HCT116 (cell line): Measurements from ENCODE around the gene GHDC.

Source experiments
- CBX3 ChIP-seq: IDR thresholded peaks from 2 replicates; pipeline ENCODE4 v1.6.1; 2012; ENCODE audit warnings: low read depth
- CEBPB ChIP-seq: IDR thresholded peaks from 2 replicates; pipeline ENCODE4 v1.6.1; 2012; ENCODE audit warnings: low read depth
- EZH2 ChIP-seq: fragments of 200-600 bp; sonication (generic); IDR thresholded peaks from 2 replicates; pipeline ENCODE4 v1.6.1; 2017; ENCODE audit warnings: antibody characterized with exemption, mixed run types
- EZH2phosphoT487 ChIP-seq: fragments of 200-600 bp; IDR thresholded peaks from 2 replicates; pipeline ENCODE4 v1.6.1; 2018; ENCODE audit warnings: antibody characterized with exemption, borderline replicate concordance
- MAX ChIP-seq: IDR thresholded peaks from 2 replicates; pipeline ENCODE4 v1.6.1; 2012
- POLR2A ChIP-seq: IDR thresholded peaks from 2 replicates; pipeline ENCODE4 v1.7.0; 2011; ENCODE audit warnings: borderline replicate concordance; ENCODE audit not compliant: insufficient read depth, insufficient read length; ENCODE audit errors: extremely low read depth
- POLR2AphosphoS5 ChIP-seq: IDR thresholded peaks from 2 replicates; pipeline ENCODE4 v1.6.1; 2011; ENCODE audit warnings: mild to moderate bottlenecking, low read depth, low read length, moderate library complexity
- RAD21 ChIP-seq: IDR thresholded peaks from 2 replicates; pipeline ENCODE4 v1.6.1; 2012; ENCODE audit warnings: low read depth, mild to moderate bottlenecking
- REST ChIP-seq: IDR thresholded peaks from 2 replicates; pipeline ENCODE4 v1.6.1; 2012; ENCODE audit warnings: low read depth
- TCF7L2 ChIP-seq: IDR thresholded peaks from 2 replicates; pipeline ENCODE4 v1.7.0; 2011; ENCODE audit warnings: borderline replicate concordance, inconsistent platforms; ENCODE audit not compliant: insufficient read depth, insufficient read length; ENCODE audit errors: extremely low read depth
- YY1 ChIP-seq: IDR thresholded peaks from 2 replicates; pipeline ENCODE4 v1.6.1; 2011; ENCODE audit warnings: low read length, low read depth, moderate library complexity, mild to moderate bottlenecking; ENCODE audit not compliant: insufficient replicate concordance; ENCODE audit errors: extremely low read depth
- TF ChIP-seq, protein P1 (sequence below), 3 experiments: fragments of 200-600 bp in 1 of 3; sonication (generic) in 1 of 3; IDR thresholded peaks in 2 of 3; conservative IDR thresholded peaks in 1 of 3; 2 replicates each; pipeline ENCODE4 v1.5.1; 2012 to 2017; ENCODE audit warnings: low read depth in 2 of 3, low read length in 2 of 3, antibody characterized with exemption in 1 of 3, borderline replicate concordance in 1 of 3, control low read depth in 1 of 3, mild to moderate bottlenecking in 1 of 3, mixed read lengths in 1 of 3, mixed run types in 1 of 3, moderate library complexity in 1 of 3; ENCODE audit not compliant: insufficient read depth in 1 of 3

GRCh38 chr17:42210046-42210445, 15.8 kb upstream of the GHDC start:
- TF ChIP-seq, protein P1, sequence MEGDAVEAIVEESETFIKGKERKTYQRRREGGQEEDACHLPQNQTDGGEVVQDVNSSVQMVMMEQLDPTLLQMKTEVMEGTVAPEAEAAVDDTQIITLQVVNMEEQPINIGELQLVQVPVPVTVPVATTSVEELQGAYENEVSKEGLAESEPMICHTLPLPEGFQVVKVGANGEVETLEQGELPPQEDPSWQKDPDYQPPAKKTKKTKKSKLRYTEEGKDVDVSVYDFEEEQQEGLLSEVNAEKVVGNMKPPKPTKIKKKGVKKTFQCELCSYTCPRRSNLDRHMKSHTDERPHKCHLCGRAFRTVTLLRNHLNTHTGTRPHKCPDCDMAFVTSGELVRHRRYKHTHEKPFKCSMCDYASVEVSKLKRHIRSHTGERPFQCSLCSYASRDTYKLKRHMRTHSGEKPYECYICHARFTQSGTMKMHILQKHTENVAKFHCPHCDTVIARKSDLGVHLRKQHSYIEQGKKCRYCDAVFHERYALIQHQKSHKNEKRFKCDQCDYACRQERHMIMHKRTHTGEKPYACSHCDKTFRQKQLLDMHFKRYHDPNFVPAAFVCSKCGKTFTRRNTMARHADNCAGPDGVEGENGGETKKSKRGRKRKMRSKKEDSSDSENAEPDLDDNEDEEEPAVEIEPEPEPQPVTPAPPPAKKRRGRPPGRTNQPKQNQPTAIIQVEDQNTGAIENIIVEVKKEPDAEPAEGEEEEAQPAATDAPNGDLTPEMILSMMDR (IDR thresholded peaks at IDR 0.05 in 2 of 3, conservative IDR thresholded peaks at IDR 0.05 in 1 of 3; ENCODE audit: borderline replicate concordance in 1 of 3, insufficient read depth in 1 of 3, low read depth in 2 of 3, low read length in 2 of 3), result no peak
- no peak for TF ChIP-seq POLR2A
- no peak for TF ChIP-seq POLR2AphosphoS5
- no peak for TF ChIP-seq TCF7L2
- TF ChIP-seq MAX, result no peak
- no peak for TF ChIP-seq EZH2
- no peak for TF ChIP-seq REST
- no peak for TF ChIP-seq YY1
- TF ChIP-seq CBX3, result no peak
- no peak for TF ChIP-seq EZH2phosphoT487
- TF ChIP-seq RAD21, result no peak
- TF ChIP-seq CEBPB, result no peak
